H1 (cell line): ENCODE results near the gene MEGF9. TPM values are rescaled to one million over a fixed set of nuclear protein-coding genes. Genes with fewer than 3 reads are reported as not detected.

Experiments
- CHD2 ChIP-seq: IDR thresholded peaks from 2 replicates; pipeline ENCODE4 v1.6.1; 2012; ENCODE audit warnings: low read length, improper control_type of control experiment
- EGR1 ChIP-seq: IDR thresholded peaks from 2 replicates; pipeline ENCODE4 v1.6.1; 2011; ENCODE audit warnings: low read depth, low read length, borderline replicate concordance
- JUND ChIP-seq: IDR thresholded peaks from 2 replicates; pipeline ENCODE4 v1.6.1; 2011; ENCODE audit warnings: mild to moderate bottlenecking, improper control_type of control experiment, low read length
- KDM5A ChIP-seq: fragments of 200-600 bp; IDR thresholded peaks from 2 replicates; pipeline ENCODE4 v1.7.1; 2012; ENCODE audit warnings: mild to moderate bottlenecking, low read length, inconsistent platforms, mixed read lengths
- RNF2 ChIP-seq: fragments of 200-900, 300-1000 bp; sonication (generic); IDR thresholded peaks from 2 replicates; pipeline ENCODE4 v1.7.1; 2016; ENCODE audit warnings: borderline replicate concordance, low read depth, mild to moderate bottlenecking, antibody characterized with exemption, low read length; ENCODE audit not compliant: poor library complexity, severe bottlenecking; ENCODE audit errors: missing control alignments
- SIN3A ChIP-seq, 2 experiments: IDR thresholded peaks in 1 of 2; conservative IDR thresholded peaks in 1 of 2; 2 replicates each; pipeline ENCODE4 v1.6.1; 2011 to 2012; ENCODE audit warnings: low read length in 2 of 2, improper control_type of control experiment in 1 of 2, low read depth in 1 of 2, mild to moderate bottlenecking in 1 of 2
- SUZ12 ChIP-seq: fragments of 200-600 bp; sonication (generic); IDR thresholded peaks from 2 replicates; pipeline ENCODE4 v1.6.1; 2012; ENCODE audit warnings: mild to moderate bottlenecking, inconsistent platforms, low read length, moderate library complexity, mixed read lengths
- polyA plus RNA-seq, 7 experiments: library from polyadenylated mRNA; depleted of rRNA in 3 of 7; stranded (reverse) in 5 of 7; unstranded in 2 of 7; fragments of >200 nt in 5 of 7; fragments of 200-250 nt in 2 of 7; gene quantifications; 1 replicate in 5 of 7; 2 replicates in 1 of 7; 4 replicates in 1 of 7; pipeline versions ENCODE4 v1.2.1 to v1.2.3, GENCODE V29; 2011 to 2013; ENCODE audit warnings: missing spikeins in 2 of 7, mixed read lengths in 2 of 7
- total RNA-seq: library from RNA; stranded (reverse); fragmentation: NEBNext Ultra II Directional; extraction: Animal tissue kit (Norgen Biotek cat#: 25700); gene quantifications from 2 replicates; pipeline ENCODE4 v1.2.1, GENCODE V29; 2021

The MEGF9 gene
- total and polyA plus RNA-seq, 2 of the 8 experiments (the other 6 are each of a cell fraction or from before 2014, with no cell fraction given), result 0.45 to 1.8 TPM

DNA sequence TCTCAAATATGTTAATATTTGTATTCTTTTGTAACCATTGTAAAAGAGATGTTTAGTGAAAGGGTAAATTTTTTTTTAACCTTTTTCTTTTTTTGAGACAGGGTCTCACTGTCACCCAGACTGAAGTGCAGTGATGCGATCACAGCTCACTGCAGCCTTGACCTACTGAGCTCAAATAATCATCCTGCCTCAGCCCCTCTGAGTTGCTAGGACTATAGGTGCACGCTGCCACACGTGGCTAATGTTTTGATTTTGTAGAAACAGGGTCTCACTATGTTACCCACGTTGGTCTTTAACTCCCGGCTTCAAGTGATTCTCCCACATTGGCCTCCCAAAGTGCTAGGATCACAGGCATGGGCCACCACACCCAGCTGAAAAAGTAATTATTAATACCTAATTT lies 76.4 kb downstream of the MEGF9 start (continued):
- TF ChIP-seq EGR1, result no peak
- TF ChIP-seq JUND, result no peak
- no peak for TF ChIP-seq RNF2
- TF ChIP-seq CHD2, result no peak
- no peak for TF ChIP-seq KDM5A
- no peak for TF ChIP-seq SUZ12
- no peak for TF ChIP-seq SIN3A (conservative IDR thresholded peaks at IDR 0.05 in 1 of 2, IDR thresholded peaks at IDR 0.05 in 1 of 2; ENCODE audit: low read depth in 1 of 2, low read length in 2 of 2)
